Activated T-helper 2 cell treated with anti-CD3 and anti-CD28 coated beads, Interferon-gamma antibody, Interleukin-2, Interleukin-4, amounts not matched to agents 10 μg/mL and 5 μg/mL and 100 μg/mL, durations not matched to agents 14 hours and 24 hours and 36 hours (primary cell): ENCODE results near the gene UCN3. TPM values are rescaled to one million over a fixed set of nuclear protein-coding genes. Genes with fewer than 3 reads are reported as not detected.

Experiments used
- DNase-seq: peaks from one replicate; pipeline ENCODE4 v3.0.0; 2021; ENCODE audit warnings: low spot score
- H3K27ac Mint-ChIP-seq: one replicate; pipeline ENCODE4 v1.8.0; 2021; ENCODE audit warnings: mixed read lengths
- H3K27me3 Mint-ChIP-seq: one replicate; pipeline ENCODE4 v1.8.0; 2021; ENCODE audit warnings: low read depth, mixed read lengths
- H3K36me3 Mint-ChIP-seq: one replicate; pipeline ENCODE4 v1.8.0; 2021; ENCODE audit warnings: low read depth, mixed read lengths
- H3K4me1 Mint-ChIP-seq: one replicate; pipeline ENCODE4 v1.8.0; 2021; ENCODE audit warnings: low read depth, mixed read lengths
- H3K4me3 Mint-ChIP-seq: one replicate; pipeline ENCODE4 v1.8.0; 2021; ENCODE audit warnings: low read depth, mild to moderate bottlenecking, moderate library complexity, mixed read lengths
- H3K9me3 Mint-ChIP-seq: one replicate; pipeline ENCODE4 v1.8.0; 2021; ENCODE audit warnings: mixed read lengths
- intact Hi-C: fragments of 100-400 bp; cut with micrococcal nuclease; formaldehyde crosslinking; loops from one replicate; pipeline ENCODE4 v1.15.1; 2023
- total RNA-seq: library from RNA; stranded (reverse); gene quantifications from 2 replicates; pipeline ENCODE4 v1.2.3, GENCODE V29; 2022

Gene UCN3
- total RNA-seq, 1 donor from 2014 or later: not detected

GRCh38 chr10:5346881-5347280 lies 17.9 kb upstream of the UCN3 start:
- H3K36me3 Mint-ChIP-seq: no peaks in the 10 kb centered on the region
- H3K9me3 Mint-ChIP-seq: no peaks in the 10 kb centered on the region
- no peak overlapping the region for H3K27ac Mint-ChIP-seq
- peaks cover 3% of the 10 kb centered on the region for H3K27me3 Mint-ChIP-seq
- intact Hi-C loops: no loop called here
- DNase-seq: no peak
- no peak overlapping the region for H3K4me3 Mint-ChIP-seq
- no peaks in the 10 kb centered on the region for H3K4me1 Mint-ChIP-seq

GRCh38 chr10:5349362-5349761 lies 15.4 kb upstream of the UCN3 start:
- no peak overlapping the region for H3K27ac Mint-ChIP-seq
- no peaks in the 10 kb centered on the region for H3K27me3 Mint-ChIP-seq
- no peak for DNase-seq
- no peak overlapping the region for H3K4me3 Mint-ChIP-seq
- H3K4me1 Mint-ChIP-seq: no peaks in the 10 kb centered on the region
- no peaks in the 10 kb centered on the region for H3K36me3 Mint-ChIP-seq
- intact Hi-C loops: no loop called here
- H3K9me3 Mint-ChIP-seq: no peaks in the 10 kb centered on the region

- no peak overlapping the region for H3K27ac Mint-ChIP-seq
- intact Hi-C loops: no loop called here
- H3K4me1 Mint-ChIP-seq: peaks cover 9% of the 10 kb centered on the region
- no peaks in the 10 kb centered on the region for H3K9me3 Mint-ChIP-seq
- H3K27me3 Mint-ChIP-seq: no peaks in the 10 kb centered on the region
- DNase-seq: no peak
- H3K36me3 Mint-ChIP-seq: no peaks in the 10 kb centered on the region
- H3K4me3 Mint-ChIP-seq: no peak overlapping the region
These were observed 10.7 kb upstream of the UCN3 start for GRCh38 chr10:5354068-5354467.

- Mint-ChIP-seq H3K27me3 (peaks cover 2% of the 10 kb centered on the region), H3K9me3 (no peaks in the 10 kb centered on the region), H3K27ac (no peak overlapping the region), H3K4me1 (peaks cover 9% of the 10 kb centered on the region), H3K36me3 (no peaks in the 10 kb centered on the region), H3K4me3 (no peak overlapping the region)
- intact Hi-C loops: no loop called here
- no peak for DNase-seq
These were observed 9.0 kb upstream of the UCN3 start for GRCh38 chr10:5355594-5356301.

- Mint-ChIP-seq H3K27ac (no peak overlapping the region), H3K27me3 (peaks cover 4% of the 10 kb centered on the region), H3K36me3 (no peaks in the 10 kb centered on the region), H3K4me3 (no peak overlapping the region), H3K9me3 (no peaks in the 10 kb centered on the region), H3K4me1 (peaks cover 9% of the 10 kb centered on the region)
- intact Hi-C loops: no loop called here
- DNase-seq: no peak
These were observed 8.4 kb upstream of the UCN3 start for GRCh38 chr10:5356302-5356763.

GRCh38 chr10:5360318-5360915 lies 4.3 kb upstream of the UCN3 start:
- intact Hi-C loops: no loop called here
- DNase-seq: no peak
- no peak overlapping the region for H3K27ac Mint-ChIP-seq
- no peaks in the 10 kb centered on the region for H3K36me3 Mint-ChIP-seq
- H3K4me1 Mint-ChIP-seq: peaks cover 9% of the 10 kb centered on the region
- peaks cover 8% of the 10 kb centered on the region for H3K27me3 Mint-ChIP-seq
- H3K4me3 Mint-ChIP-seq: no peak overlapping the region
- no peaks in the 10 kb centered on the region for H3K9me3 Mint-ChIP-seq

GRCh38 chr10:5361966-5362365 lies 2.8 kb upstream of the UCN3 start:
- H3K4me1 Mint-ChIP-seq: no peaks in the 10 kb centered on the region
- no peak overlapping the region for H3K27ac Mint-ChIP-seq
- H3K27me3 Mint-ChIP-seq: peaks cover 12% of the 10 kb centered on the region
- no peak for DNase-seq
- H3K4me3 Mint-ChIP-seq: no peak overlapping the region
- H3K9me3 Mint-ChIP-seq: no peaks in the 10 kb centered on the region
- no peaks in the 10 kb centered on the region for H3K36me3 Mint-ChIP-seq
- intact Hi-C loops: no loop called here

- Mint-ChIP-seq H3K4me1 (no peaks in the 10 kb centered on the region), H3K36me3 (no peaks in the 10 kb centered on the region), H3K27me3 (peaks cover 15% of the 10 kb centered on the region), H3K4me3 (no peak overlapping the region), H3K27ac (no peak overlapping the region), H3K9me3 (no peaks in the 10 kb centered on the region)
- intact Hi-C loops: no loop called here
- no peak for DNase-seq
These were observed 1.9 kb upstream of the UCN3 start for GRCh38 chr10:5362873-5363272.

GRCh38 chr10:5364374-5364773 lies 392 bp upstream of the UCN3 start:
- Mint-ChIP-seq H3K36me3 (no peaks in the 10 kb centered on the region), H3K9me3 (no peaks in the 10 kb centered on the region), H3K4me1 (no peaks in the 10 kb centered on the region), H3K27ac (no peak overlapping the region), H3K27me3 (peaks cover 15% of the 10 kb centered on the region), H3K4me3 (no peak overlapping the region)
- DNase-seq: no peak
- intact Hi-C loops: no loop called here

GRCh38 chr10:5365928-5366327 lies 1.2 kb downstream of the UCN3 start:
- Mint-ChIP-seq H3K36me3 (no peaks in the 10 kb centered on the region), H3K27me3 (peaks cover 13% of the 10 kb centered on the region), H3K4me1 (no peaks in the 10 kb centered on the region), H3K27ac (no peak overlapping the region), H3K4me3 (no peak overlapping the region), H3K9me3 (peaks cover 15% of the 10 kb centered on the region)
- DNase-seq: no peak
- intact Hi-C loops: no loop called here

GRCh38 chr10:5369362-5370158 lies 4.8 kb downstream of the UCN3 start:
- H3K4me3 Mint-ChIP-seq: no peak overlapping the region
- intact Hi-C loops: no loop called here
- no peak for DNase-seq
- no peak overlapping the region for H3K27ac Mint-ChIP-seq
- no peaks in the 10 kb centered on the region for H3K36me3 Mint-ChIP-seq
- H3K27me3 Mint-ChIP-seq: peaks cover 7% of the 10 kb centered on the region
- H3K9me3 Mint-ChIP-seq: peaks cover 17% of the 10 kb centered on the region
- no peaks in the 10 kb centered on the region for H3K4me1 Mint-ChIP-seq

- H3K36me3 Mint-ChIP-seq: no peaks in the 10 kb centered on the region
- no peak overlapping the region for H3K4me3 Mint-ChIP-seq
- intact Hi-C loops: no loop called here
- H3K27me3 Mint-ChIP-seq: peaks cover 7% of the 10 kb centered on the region
- H3K4me1 Mint-ChIP-seq: no peaks in the 10 kb centered on the region
- DNase-seq: no peak
- H3K9me3 Mint-ChIP-seq: peaks cover 17% of the 10 kb centered on the region
- H3K27ac Mint-ChIP-seq: no peak overlapping the region
These were observed 6.0 kb downstream of the UCN3 start for GRCh38 chr10:5370493-5371352.
